ENCODE data around the gene POLR3GL. TPM values are rescaled to one million over a fixed set of nuclear protein-coding genes. Genes with fewer than 3 reads are reported as not detected.
A peak's percentile ranks its signal among the peaks of the same experiment; 100 is the strongest.

Gene POLR3GL
- total and polyA plus RNA-seq, 12 donors: 30.9 to 64.5 (median 39.5) TPM

DNA sequence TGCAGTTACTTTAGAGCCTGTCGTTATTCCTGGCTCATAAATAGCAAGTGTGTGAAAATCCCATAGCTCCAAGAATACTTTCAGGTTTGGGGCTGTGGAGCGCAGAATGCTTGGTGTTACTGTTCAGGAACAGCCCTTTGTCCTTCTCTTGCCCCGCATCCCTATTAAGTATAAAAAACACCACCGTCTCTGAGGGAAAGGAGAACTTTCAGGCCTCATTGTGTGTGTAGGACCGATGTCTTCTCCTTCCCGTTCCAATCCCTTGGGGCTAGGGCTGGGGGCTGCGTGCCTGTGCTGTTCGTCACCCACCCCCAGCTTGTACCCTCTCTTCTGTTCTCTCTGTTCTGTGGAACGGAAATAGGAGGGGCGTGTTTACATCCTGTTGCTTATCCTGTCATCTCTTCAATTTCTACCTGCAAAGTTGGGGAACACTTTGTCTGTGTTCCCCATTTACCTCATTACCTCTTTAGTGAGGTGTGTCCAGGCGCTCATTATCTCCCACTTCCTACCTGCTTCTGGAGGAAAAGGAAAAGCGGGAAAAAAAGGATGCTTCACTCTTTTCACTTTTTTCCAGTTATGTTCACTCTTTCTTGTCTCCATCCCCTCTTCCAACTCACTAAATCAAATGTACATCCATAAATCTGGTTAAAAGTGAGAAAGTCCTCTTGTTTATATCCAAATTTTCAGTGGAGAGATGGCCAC, 32.7 kb downstream of the POLR3GL start:
- Histone ChIP-seq H3K4me3 (peak overlapping the region; percentile 34 to 90 (median 76)), H3K4me1 (peaks cover 12 to 66% (median 46%) of the 10 kb centered on the region in 9 donors), H3K27ac (peak overlapping the region; percentile 89 to 99 (median 97)), H3K36me3 (peaks cover 8 to 40% (median 34%) of the 10 kb centered on the region in 9 donors), H3K9me3 (no peaks in the 10 kb centered on the region), H3K27me3 (no peaks in the 10 kb centered on the region)
- intact Hi-C loops (cut with DNase I): loop anchor here in 3 of 10 donors (1.0 to 2.0 kb wide), 3 partner anchors 16 to 18 kb away; no protein-coding TSS in a partner anchor
- TF ChIP-seq, protein P1, sequence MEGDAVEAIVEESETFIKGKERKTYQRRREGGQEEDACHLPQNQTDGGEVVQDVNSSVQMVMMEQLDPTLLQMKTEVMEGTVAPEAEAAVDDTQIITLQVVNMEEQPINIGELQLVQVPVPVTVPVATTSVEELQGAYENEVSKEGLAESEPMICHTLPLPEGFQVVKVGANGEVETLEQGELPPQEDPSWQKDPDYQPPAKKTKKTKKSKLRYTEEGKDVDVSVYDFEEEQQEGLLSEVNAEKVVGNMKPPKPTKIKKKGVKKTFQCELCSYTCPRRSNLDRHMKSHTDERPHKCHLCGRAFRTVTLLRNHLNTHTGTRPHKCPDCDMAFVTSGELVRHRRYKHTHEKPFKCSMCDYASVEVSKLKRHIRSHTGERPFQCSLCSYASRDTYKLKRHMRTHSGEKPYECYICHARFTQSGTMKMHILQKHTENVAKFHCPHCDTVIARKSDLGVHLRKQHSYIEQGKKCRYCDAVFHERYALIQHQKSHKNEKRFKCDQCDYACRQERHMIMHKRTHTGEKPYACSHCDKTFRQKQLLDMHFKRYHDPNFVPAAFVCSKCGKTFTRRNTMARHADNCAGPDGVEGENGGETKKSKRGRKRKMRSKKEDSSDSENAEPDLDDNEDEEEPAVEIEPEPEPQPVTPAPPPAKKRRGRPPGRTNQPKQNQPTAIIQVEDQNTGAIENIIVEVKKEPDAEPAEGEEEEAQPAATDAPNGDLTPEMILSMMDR (IDR thresholded peaks at IDR 0.05): no peak
- DNase-seq: peak in 1 of 2 donors; percentile 53
- peak; percentile 12 to 58 (median 37) for ATAC-seq
- WGBS, 2 donors: 5 to 7% methylated on average over 12 of the region's 12 CpGs

DNA sequence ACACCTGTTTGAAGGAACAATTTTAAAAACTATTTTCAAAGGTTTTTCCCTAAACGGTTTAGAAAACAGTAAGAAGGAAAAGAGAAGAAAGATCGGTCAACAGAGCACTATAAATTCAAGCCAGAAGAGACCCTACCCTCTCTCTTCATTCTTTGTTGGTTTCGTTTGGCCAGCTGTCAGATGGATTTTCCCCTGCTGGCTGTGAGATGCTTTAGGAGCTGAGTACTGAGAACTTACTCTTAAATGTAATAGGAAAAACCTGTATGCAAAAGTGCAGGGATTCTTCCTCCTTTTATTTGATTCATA, 33.2 kb downstream of the POLR3GL start:
- DNase-seq (no peak), ATAC-seq (no peak)
- peaks cover 8 to 34% (median 31%) of the 10 kb centered on the region in 9 donors for H3K36me3 ChIP-seq
- 6 to 16% methylated on average over 3 of the region's 3 CpGs for WGBS, 2 donors
- H3K27me3 ChIP-seq: no peaks in the 10 kb centered on the region
- TF ChIP-seq, protein P1 (IDR thresholded peaks at IDR 0.05): peak in 3 of 9 donors; percentile 12 to 22 (median 17)
- H3K4me3 ChIP-seq: peak overlapping the region; percentile 34 to 90 (median 76)
- intact Hi-C loops (cut with DNase I): loop anchor here in 4 of 10 donors (1.0 to 2.0 kb wide), 3 partner anchors 17 to 19 kb away; no protein-coding TSS in a partner anchor
- H3K9me3 ChIP-seq: no peaks in the 10 kb centered on the region
- peak overlapping the region; percentile 89 to 99 (median 97) for H3K27ac ChIP-seq
- peaks cover 12 to 61% (median 40%) of the 10 kb centered on the region in 9 donors for H3K4me1 ChIP-seq

DNA sequence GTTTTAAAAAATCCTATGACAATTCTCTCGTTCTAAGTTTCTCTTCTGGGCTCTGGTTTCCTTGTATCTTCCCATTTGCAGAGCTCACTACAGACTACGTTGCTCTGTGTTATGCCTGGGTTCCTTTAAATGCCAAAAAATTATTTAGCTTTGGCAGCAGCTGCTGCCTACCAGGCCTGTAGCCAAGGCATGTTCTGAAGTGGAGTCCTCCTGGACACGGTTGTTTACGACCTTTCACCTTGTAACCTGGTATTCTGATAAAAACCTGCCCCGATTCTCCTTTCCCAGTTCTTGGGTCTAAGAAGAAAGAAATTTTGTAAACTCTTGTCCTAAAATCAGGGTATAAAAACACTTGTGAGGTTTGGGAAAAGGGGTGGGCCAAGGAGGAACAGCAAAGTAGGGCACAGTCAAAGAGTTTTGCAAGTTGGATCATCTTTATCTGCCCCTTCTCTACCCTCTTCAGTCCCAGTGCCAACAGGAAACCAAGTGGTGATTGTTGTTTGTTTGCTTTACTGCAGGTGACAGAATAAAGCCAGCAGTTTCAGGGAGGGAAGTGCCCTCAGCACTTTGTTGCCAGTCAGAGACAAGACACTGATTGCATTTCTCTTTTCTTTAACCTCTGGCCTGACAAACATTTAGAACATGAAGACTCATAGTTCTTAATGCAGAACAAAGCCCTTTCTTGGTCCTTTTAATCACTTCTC, 35.0 kb downstream of the POLR3GL start:
- WGBS, 2 donors: 7 to 9% methylated on average over 5 of the region's 5 CpGs
- Histone ChIP-seq H3K9me3 (no peaks in the 10 kb centered on the region), H3K36me3 (peaks cover 0 to 16% (median 13%) of the 10 kb centered on the region in 9 donors), H3K4me1 (peaks cover 12 to 46% (median 33%) of the 10 kb centered on the region in 9 donors), H3K27ac (peak overlapping the region; percentile 89 to 99 (median 97)), H3K27me3 (no peaks in the 10 kb centered on the region), H3K4me3 (peak overlapping the region in 7 of 10 donors; percentile 26 to 88 (median 75))
- DNase-seq (no peak), ATAC-seq (peak in 4 of 8 donors; percentile 29 to 46 (median 34))
- intact Hi-C loops (cut with DNase I): loop anchor here in 1 of 10 donors (2.0 kb wide), 1 partner anchor 21 kb away; no protein-coding TSS in a partner anchor
- TF ChIP-seq, protein P1 (IDR thresholded peaks at IDR 0.05): no peak

DNA sequence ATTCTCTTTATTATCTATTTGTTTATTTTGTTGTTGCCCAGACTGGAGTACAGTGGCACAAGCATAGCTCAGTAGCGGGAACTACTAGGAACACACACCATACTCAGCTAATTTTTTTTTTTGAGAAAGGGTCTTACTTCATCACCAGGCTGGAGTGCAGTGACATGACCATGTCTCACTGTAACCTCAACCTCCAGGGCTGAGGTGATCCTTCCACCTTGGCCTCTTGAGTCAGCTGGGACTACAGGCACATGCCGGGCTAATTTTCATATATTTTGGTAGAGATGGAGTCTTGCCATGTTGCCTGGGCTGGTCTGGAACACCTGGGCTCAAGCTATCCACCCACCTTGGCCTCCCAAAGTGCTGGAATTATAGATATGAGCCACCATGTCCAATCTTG, 37.2 kb downstream of the POLR3GL start:
- Histone ChIP-seq H3K9me3 (no peaks in the 10 kb centered on the region), H3K27me3 (no peaks in the 10 kb centered on the region), H3K27ac (peak overlapping the region in 3 of 10 donors; percentile 2 to 26 (median 6)), H3K4me1 (peaks cover 12 to 59% (median 38%) of the 10 kb centered on the region in 9 donors), H3K4me3 (no peak overlapping the region), H3K36me3 (no peaks in the 10 kb centered on the region)
- DNase-seq (no peak), ATAC-seq (no peak)
- intact Hi-C loops (cut with DNase I): no loop called here
- TF ChIP-seq, protein P1 (IDR thresholded peaks at IDR 0.05): no peak
- WGBS, 2 donors: 97 to 99% methylated on average over 2 of the region's 2 CpGs

Measured in heart right ventricle (tissue), 16 donors.